GM12872 (cell line): ENCODE results near the gene TCF20.

Experiments
- TF ChIP-seq, protein P1 (sequence below): IDR thresholded peaks from 3 replicates; pipeline ENCODE4 v1.5.1; 2011; ENCODE audit warnings: low read depth, mild to moderate bottlenecking, low read length, moderate library complexity; ENCODE audit not compliant: insufficient read depth

TCF20 gene

GRCh38 chr22:42247596-42247995 lies 22.9 kb downstream of the TCF20 start:
- TF ChIP-seq, protein P1, sequence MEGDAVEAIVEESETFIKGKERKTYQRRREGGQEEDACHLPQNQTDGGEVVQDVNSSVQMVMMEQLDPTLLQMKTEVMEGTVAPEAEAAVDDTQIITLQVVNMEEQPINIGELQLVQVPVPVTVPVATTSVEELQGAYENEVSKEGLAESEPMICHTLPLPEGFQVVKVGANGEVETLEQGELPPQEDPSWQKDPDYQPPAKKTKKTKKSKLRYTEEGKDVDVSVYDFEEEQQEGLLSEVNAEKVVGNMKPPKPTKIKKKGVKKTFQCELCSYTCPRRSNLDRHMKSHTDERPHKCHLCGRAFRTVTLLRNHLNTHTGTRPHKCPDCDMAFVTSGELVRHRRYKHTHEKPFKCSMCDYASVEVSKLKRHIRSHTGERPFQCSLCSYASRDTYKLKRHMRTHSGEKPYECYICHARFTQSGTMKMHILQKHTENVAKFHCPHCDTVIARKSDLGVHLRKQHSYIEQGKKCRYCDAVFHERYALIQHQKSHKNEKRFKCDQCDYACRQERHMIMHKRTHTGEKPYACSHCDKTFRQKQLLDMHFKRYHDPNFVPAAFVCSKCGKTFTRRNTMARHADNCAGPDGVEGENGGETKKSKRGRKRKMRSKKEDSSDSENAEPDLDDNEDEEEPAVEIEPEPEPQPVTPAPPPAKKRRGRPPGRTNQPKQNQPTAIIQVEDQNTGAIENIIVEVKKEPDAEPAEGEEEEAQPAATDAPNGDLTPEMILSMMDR: no peak

- TF ChIP-seq, protein P1: no peak
These were observed 26.7 kb downstream of the TCF20 start for GRCh38 chr22:42243802-42244060.

DNA sequence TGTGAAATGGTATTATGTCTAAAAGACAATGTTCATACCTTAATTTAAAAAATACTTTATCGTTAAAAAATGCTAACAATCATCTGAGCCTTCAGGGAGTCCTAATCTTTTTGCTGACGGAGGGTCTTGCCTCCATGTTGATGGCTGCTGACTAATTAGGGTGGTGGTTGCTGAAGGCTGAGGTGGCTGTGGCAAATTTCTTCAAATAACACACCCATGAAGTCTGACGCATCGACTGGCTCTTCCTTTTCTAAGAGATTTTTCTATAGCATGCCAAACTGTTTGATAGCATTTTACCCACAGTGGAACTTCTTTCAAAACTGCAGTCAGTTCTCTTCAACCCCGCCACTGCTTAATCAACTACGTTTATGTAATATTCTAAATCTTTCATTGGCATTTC lies 33.6 kb downstream of the TCF20 start:
- TF ChIP-seq, protein P1: no peak

GRCh38 chr22:42236268-42236667 lies 34.2 kb downstream of the TCF20 start:
- TF ChIP-seq, protein P1: no peak

DNA sequence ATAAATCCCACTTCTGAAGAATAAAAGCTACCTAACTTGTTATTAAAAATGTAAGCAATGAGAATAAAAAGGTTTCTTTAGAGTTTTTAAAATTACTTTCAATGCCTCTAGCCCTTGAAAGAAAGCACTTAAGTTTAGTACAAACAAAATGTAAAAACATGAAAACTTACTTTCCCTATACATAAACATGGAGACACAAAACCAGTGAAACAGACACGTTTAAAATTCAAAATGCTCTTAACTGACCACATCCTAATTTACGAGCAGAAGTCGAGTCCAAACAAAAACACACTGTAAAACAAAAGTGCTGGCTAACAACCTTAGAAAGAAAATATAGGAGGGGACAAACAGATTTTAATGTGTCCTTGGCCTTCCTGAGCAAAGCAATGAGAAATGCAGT lies 36.6 kb downstream of the TCF20 start:
- TF ChIP-seq, protein P1: no peak

- TF ChIP-seq, protein P1: no peak
These were observed 38.5 kb downstream of the TCF20 start for GRCh38 chr22:42231929-42232328.

GRCh38 chr22:42229455-42230149 lies 40.9 kb downstream of the TCF20 start:
- TF ChIP-seq, protein P1: no peak
